HG02588 (cell line): ENCODE data around the gene MYOD1.

Experiments
- ATAC-seq: cut with Tn5 transposase; IDR thresholded peaks from one replicate; pipeline ENCODE4 v1.9.1; 2021; ENCODE audit warnings: mild to moderate bottlenecking, moderate library complexity; ENCODE audit not compliant: unreplicated experiment

Gene MYOD1

DNA sequence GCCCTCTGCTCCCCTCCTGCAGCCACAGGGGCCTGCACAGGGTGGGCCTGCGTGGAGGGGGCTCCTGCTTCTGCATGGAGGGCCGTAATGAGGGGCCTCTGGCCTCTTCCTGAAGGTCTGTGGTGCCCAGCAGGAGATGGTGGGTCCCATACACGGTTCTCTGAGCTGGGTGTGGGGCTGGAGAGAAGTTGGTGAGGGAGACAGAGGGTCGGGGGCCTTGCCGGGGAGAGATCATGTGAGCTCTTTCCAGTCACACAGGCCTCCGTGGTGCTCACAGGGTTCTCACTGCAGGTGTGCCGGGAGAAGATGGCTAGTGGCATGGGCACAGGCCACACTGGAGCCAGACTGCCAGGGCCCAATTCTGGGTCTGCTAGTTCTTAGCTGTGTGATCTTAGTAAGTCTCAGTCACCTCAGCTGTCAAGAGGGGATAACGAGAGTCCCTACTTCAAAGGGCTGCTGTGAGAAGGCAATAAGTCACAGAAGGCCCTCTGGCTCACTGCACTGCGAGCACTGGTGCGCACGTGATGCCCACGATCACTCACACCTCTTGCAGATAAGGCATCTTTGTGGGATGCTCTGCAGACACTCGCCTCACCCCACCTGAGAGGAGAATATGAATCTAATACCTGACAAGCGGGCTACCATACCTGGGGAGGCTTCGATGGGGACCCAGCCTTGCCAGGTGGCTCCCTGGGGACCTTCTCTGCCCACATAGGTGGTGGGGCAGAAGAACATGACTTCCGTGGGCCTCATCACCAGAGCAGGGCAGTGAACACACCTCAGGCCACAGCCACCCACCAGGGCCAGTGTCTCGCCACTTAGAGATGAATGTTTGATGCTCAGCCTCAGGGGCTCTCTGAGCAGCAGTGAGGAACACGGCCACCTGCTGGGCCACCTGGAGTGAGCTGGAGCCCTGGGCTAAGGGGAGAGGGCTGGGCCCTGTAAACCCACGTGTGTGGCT, 29.7 kb downstream of the MYOD1 start:
- ATAC-seq: no peak

DNA sequence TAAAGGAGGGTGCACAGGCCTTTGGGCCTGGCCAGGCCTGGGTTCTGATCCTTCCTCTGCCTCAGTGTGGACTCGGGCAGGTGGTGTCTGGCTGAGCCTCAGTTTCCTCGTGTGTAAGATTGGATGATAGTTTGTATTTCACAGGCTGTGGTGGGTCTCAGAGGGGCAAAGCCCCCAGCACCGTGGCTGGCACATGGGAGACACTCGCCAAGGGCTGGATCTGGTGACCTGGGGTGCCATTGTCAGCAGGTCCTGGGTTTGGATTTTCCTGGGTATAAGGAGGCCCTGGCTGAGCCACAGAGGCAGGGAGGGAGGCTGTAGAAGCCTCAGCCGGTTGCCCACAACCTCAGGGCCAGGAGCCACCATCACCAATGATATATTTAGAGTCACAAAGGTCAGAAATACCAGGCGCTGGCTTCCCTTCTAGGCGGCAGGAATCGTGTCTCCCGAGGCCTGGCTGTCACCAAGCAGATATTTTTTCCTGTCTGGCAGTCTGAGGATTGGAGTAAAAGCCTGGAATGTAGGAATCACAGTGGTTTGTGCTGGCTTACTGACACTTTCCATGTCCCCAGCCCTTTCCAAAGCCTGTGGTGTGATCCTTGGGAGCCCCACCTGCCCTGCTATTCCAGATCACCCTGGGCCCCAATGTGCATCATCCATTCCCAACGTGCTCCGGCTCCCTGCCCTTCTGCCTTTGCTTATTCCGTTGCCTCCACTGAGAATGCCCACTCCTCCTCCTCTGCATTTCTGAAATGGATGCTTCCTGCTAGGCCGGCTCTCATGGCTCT, 30.8 kb downstream of the MYOD1 start:
- no peak for ATAC-seq

DNA sequence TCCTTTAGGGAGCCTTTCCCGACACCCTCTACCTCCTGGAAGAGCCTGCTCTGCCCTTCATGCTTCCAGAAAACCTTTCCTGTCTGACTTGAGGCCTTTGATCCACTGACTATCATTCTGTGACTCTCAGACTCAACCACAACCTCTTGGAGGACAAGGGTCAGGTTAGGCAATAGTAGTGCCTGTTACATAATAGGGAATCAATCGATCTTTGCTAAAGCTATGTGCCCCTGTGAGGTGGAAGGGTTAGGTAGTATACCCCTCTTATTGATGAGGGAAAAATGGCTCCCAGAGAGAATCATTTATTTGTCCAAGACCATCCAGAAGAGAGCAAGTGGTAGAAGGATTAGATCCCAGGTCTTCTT, 31.4 kb downstream of the MYOD1 start:
- ATAC-seq: no peak

DNA sequence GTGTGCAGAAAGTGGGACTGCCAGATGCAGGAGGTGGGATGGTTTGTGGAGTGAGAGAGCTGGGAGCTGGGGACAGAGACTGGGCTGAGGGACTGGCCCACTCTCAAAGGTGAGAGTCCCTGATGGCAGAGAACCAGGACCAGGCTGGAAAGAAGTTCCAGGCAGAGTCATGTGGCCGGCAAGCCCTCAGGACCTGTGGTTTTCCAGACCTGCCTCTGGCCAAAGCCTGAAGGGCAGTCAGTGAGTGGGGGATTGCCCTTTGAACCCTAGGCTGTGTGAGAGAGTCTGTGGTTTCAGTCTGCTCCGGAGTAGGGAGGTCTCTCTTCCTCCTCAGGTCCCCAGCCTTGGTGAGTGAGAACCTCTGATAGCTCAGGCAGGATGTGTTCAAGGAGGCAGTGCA, 32.2 kb downstream of the MYOD1 start:
- ATAC-seq: no peak

DNA sequence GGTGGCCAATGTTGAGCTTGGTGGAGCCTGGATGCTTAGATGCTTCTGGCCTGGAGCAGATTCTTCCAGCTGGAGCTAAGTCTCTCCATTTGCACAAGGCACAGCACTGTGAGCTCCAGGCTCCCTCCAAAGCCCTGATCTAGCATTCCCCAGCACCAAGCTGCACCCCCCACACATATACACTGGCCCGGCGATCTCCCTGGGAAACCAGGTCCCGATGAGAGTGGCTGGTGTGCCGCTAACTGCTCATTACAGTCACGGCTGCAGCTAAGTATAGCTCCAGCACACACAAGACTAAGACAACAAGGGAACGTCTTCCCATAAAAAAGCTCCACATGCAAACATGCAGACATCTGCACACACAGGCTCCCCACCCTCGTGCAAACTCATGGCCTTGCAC, 32.8 kb downstream of the MYOD1 start:
- no peak for ATAC-seq

GRCh38 chr11:17753153-17753552, 33.8 kb downstream of the MYOD1 start:
- ATAC-seq: no peak

- ATAC-seq: no peak
Observed at GRCh38 chr11:17753641-17754040, 34.3 kb downstream of the MYOD1 start.

DNA sequence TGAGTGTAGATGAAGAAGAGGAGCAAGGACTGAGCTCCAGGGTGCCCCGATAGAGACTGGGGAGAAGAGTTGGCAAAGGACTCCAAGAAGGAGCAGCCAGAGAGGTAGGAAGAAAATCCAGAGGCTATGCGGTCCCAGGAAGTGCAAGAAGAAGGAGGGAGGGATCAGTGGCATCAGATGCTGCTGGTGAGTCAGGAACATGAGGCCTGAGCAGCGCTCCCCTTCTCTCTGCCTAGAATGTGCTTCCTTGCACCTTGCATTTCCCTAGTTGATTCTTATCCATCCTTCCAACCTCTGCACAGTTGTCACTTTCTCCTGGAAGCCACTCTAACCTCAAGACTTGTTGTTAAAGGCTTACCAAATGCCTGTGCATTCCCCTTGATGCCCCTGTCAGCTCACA, 36.5 kb downstream of the MYOD1 start:
- no peak for ATAC-seq

DNA sequence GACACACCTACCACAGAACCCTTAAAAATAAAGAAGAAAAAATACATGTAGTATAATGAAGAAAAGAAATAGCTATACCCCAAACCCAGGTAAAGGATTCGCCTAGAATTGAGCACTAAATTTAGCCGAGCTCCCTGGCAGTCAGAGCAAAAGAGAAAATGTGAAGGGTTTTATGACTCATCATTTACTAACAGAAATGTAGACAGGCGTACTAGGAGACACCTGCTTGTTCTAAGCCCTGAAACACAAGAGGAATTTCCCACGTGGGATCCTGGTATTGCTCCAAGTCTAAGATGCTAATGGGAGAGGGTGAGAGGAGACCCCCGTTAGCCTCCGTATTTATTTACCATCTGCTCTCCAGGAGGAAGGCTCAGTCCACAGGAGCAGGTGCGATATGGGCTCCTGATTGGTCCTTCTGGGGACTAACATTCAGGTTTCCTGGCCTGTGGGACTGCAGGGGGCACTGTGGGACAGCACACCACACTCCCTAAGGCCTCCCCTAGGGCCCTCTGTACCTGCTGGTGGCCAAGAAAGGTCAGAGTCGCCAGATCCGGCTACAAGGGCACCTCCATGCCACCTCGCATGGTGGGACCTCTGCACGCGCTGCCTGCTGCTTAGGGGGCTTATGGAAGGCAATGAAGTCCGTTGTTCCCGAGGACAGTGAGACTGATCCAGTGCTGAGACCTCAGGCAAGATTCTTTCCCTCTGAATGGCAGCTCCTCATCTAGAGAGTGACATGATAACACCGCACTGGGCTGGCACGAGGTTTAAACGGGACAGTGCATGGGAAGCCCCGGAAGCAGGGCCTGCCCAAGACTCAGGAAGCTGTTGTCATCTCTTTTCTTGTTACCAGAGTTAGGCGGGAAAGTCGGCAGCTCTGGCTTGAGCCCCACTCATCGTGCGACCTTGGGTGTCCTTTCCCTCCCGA, 41.0 kb downstream of the MYOD1 start:
- ATAC-seq: no peak

GRCh38 chr11:17762309-17762974, 43.1 kb downstream of the MYOD1 start:
- no peak for ATAC-seq

- no peak for ATAC-seq
Observed at GRCh38 chr11:17763244-17763643, 43.9 kb downstream of the MYOD1 start.

DNA sequence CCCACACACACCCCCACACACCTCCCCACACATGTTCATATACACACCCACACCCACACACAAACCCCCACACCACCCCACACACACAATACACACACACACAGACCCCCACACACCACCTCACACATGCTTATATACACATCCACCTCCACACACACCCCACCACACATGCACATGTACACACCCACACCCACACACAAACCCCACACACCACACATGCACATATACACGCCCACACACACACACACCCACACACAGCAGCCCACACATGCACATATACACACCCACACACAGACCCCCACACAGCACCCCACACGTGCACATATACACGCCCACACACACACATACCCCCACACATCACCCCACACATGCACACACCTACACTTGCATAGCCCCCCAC, 44.3 kb downstream of the MYOD1 start:
- ATAC-seq: no peak

GRCh38 chr11:17764446-17765218, 45.3 kb downstream of the MYOD1 start:
- no peak for ATAC-seq

DNA sequence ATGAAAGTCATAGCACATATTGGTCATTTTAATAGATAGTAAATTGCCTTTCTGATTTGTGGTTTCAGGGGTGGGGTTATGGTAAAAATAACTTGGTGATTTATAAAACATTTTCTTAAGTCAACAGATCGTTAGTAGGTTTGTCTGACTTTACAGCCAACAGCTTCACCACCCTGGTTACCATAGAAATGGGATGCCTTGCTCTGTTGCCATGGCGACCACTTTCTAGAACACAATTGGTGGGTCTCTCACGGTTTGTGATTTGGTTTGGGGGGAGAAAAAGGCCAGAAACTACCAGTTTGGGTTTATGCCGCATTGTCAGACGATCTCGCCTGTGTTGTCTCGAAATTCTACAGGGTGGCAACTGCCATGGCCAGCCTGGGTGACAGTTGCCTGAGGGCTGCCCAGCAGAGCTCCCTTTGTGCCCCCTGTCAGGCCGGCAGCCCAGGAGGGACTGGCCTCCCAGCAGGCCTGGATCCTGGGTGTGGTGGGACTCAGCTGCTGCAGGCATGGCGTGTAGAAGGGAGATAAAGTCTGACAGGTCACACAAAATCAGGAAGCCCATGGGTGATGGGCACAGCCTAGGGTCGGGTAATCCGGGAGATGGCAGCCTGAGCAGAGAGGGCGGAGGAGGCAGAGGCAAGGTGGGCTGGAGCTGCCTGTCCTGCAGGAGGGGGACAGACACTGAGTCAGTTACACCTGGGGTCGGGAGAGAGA, 46.1 kb downstream of the MYOD1 start:
- ATAC-seq: no peak

DNA sequence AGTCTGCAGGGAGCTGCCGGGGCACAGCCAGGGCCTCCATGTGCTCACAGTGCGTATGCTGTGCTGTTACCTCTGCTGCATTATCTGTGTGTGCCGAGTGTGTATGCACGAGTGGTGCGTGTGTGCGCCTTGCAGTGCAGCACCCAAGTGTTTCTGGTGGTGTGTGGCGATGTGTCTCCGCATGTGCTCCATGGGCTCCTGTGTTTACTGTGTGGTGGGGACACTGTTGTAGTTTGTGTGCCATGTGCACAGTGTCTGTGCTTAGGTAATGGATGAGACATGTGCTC, 46.6 kb downstream of the MYOD1 start:
- ATAC-seq: no peak

- ATAC-seq: no peak
Observed at GRCh38 chr11:17766590-17766989, 47.2 kb downstream of the MYOD1 start.

- ATAC-seq: no peak
Observed at GRCh38 chr11:17767301-17767885, 48.0 kb downstream of the MYOD1 start.

DNA sequence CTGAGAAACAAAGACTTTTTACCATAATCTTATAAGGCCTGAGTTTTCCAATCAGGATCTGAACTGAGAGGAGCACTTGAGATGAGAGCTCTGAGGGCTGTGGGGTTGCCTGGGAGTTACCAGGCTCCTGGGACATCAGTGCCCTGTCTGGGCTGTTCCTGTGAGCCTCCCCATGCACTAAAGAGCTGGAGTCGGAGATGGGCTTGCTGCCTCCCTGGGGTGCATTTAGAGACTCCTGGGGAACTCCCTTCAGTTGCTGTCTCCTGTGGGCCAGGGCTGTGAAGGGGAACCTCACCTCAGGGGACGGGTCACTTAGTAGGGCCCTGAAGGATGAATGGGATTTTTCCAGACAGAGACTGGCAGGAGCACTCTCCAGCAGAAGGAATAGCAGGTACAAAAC, 48.5 kb downstream of the MYOD1 start:
- ATAC-seq: no peak

GRCh38 chr11:17768547-17768946, 49.2 kb downstream of the MYOD1 start:
- ATAC-seq: no peak
